GM10248 (cell line): ENCODE results near the gene PHLDA1.

Experiments
- CTCF ChIA-PET: fragments of 300-600 bp; sonication (Branson Sonifier 250); formaldehyde crosslinking; extraction: SDS; loops from one replicate; lab custom pipeline; 2021; ENCODE audit warnings: antibody characterized with exemption; lab: Yijun Ruan, JAX
- POLR2A ChIA-PET: fragments of 350-650 bp; sonication (Branson Sonifier 250); formaldehyde crosslinking; extraction: SDS; loops from one replicate; lab custom pipeline; 2020; ENCODE audit warnings: antibody characterized with exemption; lab: Yijun Ruan, JAX
- DNase-seq: peaks from one replicate; pipeline ENCODE4 v3.0.0; 2012; ENCODE audit errors: extremely low spot score
- CTCF ChIP-seq: IDR thresholded peaks from 2 replicates; pipeline ENCODE4 v1.5.1; 2012; ENCODE audit warnings: mild to moderate bottlenecking, low read depth; ENCODE audit errors: extremely low read depth, missing control alignments, control extremely low read depth

Gene PHLDA1

GRCh38 chr12:76007640-76008039, 23.9 kb downstream of the PHLDA1 start:
- DNase-seq: no peak
- CTCF ChIA-PET: no interaction called here
- POLR2A ChIA-PET: no interaction called here
- no peak for TF ChIP-seq CTCF

GRCh38 chr12:76006028-76006925, 25.3 kb downstream of the PHLDA1 start:
- no peak for TF ChIP-seq CTCF
- POLR2A ChIA-PET: no interaction called here
- CTCF ChIA-PET: interaction anchor here (0.8 to 2.3 kb wide), 3 partner anchors 18 to 94 kb away, joined by 3 to 8 read pairs (median 4); partner anchors contain the start of gene PHLDA1
- no peak for DNase-seq

GRCh38 chr12:76003355-76003638, 28.3 kb downstream of the PHLDA1 start:
- TF ChIP-seq CTCF: no peak
- POLR2A ChIA-PET: no interaction called here
- DNase-seq: no peak
- CTCF ChIA-PET: interaction anchor here (1.7 kb wide), 1 partner anchor 9 kb away, joined by 6 read pairs; no protein-coding TSS in a partner anchor

GRCh38 chr12:76002598-76003354, 28.8 kb downstream of the PHLDA1 start:
- no peak for DNase-seq
- no peak for TF ChIP-seq CTCF
- ChIA-PET CTCF (interaction anchor here (0.6 to 1.7 kb wide), 2 partner anchors 10 to 45 kb away, joined by 3 to 6 read pairs; no protein-coding TSS in a partner anchor), POLR2A (no interaction called here)

- no peak for TF ChIP-seq CTCF
- CTCF ChIA-PET: no interaction called here
- DNase-seq: no peak
- POLR2A ChIA-PET: interaction anchor here (0.6 kb wide), 1 partner anchor 33 kb away, joined by 6 read pairs; the partner anchor contains the start of gene PHLDA1
Measured at GRCh38 chr12:75998292-75999063, 33.1 kb downstream of the PHLDA1 start.

- ChIA-PET CTCF (no interaction called here), POLR2A (interaction anchor here (0.6 kb wide), 1 partner anchor 34 kb away, joined by 6 read pairs; the partner anchor contains the start of gene PHLDA1)
- no peak for DNase-seq
- no peak for TF ChIP-seq CTCF
Measured at GRCh38 chr12:75997658-75998057, 33.9 kb downstream of the PHLDA1 start.
